Endothelial cell of umbilical vein (primary cell): ENCODE results near the gene RELN.

Experiments used
- CTCF ChIP-seq, 2 donors: IDR thresholded peaks; 1 replicate in 1 of 2; 2 replicates in 1 of 2; pipeline ENCODE4 v1.5.1; 2011; ENCODE audit warnings: low read length in 2 of 2, mild to moderate bottlenecking in 2 of 2, moderate library complexity in 2 of 2, control low read depth in 1 of 2, inconsistent platforms in 1 of 2, low read depth in 1 of 2; ENCODE audit not compliant: insufficient read depth in 1 of 2; ENCODE audit errors: extremely low read depth in 1 of 2
- EZH2 ChIP-seq: IDR thresholded peaks from 2 replicates; pipeline ENCODE4 v1.6.1; 2012; ENCODE audit warnings: borderline replicate concordance, low read depth, mild to moderate bottlenecking, moderate library complexity, low read length, inconsistent platforms; ENCODE audit not compliant: severe bottlenecking
- FOS ChIP-seq: IDR thresholded peaks from 2 replicates; pipeline ENCODE4 v1.6.1; 2011; ENCODE audit warnings: mild to moderate bottlenecking, low read length, moderate library complexity, borderline replicate concordance; ENCODE audit not compliant: insufficient read depth
- MAX ChIP-seq: IDR thresholded peaks from 2 replicates; pipeline ENCODE4 v1.6.1; 2011; ENCODE audit not compliant: insufficient read depth, insufficient read length
- MYC ChIP-seq: IDR thresholded peaks from one replicate; pipeline ENCODE4 v1.6.1; 2011; ENCODE audit warnings: mild to moderate bottlenecking, low read depth, low read length
- POLR2A ChIP-seq: IDR thresholded peaks from 2 replicates; pipeline ENCODE4 v1.6.1; 2012; ENCODE audit warnings: low read depth, mild to moderate bottlenecking, control low read depth, low read length
- POLR2AphosphoS5 ChIP-seq: IDR thresholded peaks from 2 replicates; pipeline ENCODE4 v1.6.1; 2012; ENCODE audit warnings: low read depth, mild to moderate bottlenecking, control low read depth, low read length, moderate library complexity; ENCODE audit not compliant: insufficient read depth

DNA sequence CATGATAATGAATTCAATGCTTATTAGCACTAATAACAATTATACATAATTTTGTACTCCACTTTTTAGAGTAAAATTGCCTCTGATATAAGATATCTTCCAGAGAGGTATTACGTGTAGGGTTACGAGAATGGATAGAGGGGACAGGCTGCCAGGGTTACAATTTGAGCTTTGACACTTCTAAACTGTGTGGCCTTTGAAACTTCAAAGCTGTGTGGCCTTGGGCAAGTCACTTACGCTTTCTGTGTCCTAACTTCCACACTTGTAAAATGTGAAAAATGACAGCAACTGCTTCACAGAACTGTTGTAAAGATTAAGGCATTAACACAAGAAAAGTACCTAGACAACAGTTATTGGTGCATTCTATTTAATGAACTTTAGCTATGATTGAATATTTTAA is 283.9 kb downstream of the RELN start:
- TF ChIP-seq EZH2 (no peak), CTCF (IDR thresholded peaks at IDR 0.05; ENCODE audit: extremely low read depth in 1 of 2, insufficient read depth in 1 of 2, low read depth in 1 of 2, low read length in 2 of 2) (no peak), POLR2AphosphoS5 (no peak), POLR2A (no peak), MYC (no peak), MAX (no peak), FOS (no peak)
